Spinal cord (tissue), 4 donors: Measurements from ENCODE around the gene RRP15. TPM values are rescaled to one million over a fixed set of nuclear protein-coding genes. Genes with fewer than 3 reads are reported as not detected.

ENCODE experiments used
- polyA plus RNA-seq, 2 donors: library from polyadenylated mRNA; unstranded; fragments of 120-200 nt; gene quantifications; one replicate each; pipeline ENCODE4 v1.2.1, GENCODE V29; 2013; ENCODE audit not compliant: insufficient read length in 2 of 2
- small RNA-seq: library from RNA; depleted of rRNA; stranded (forward); fragments of <200 nt; gene quantifications from one replicate; pipeline ENCODE3, GENCODE V24; 2014; ENCODE audit warnings: low replicate concordance
- total RNA-seq, 2 donors: library from RNA; depleted of rRNA in 1 of 2; stranded (reverse); fragments of 120-200 nt in 1 of 2; fragments of >200 nt in 1 of 2; gene quantifications; one replicate each; pipeline versions ENCODE4 v1.2.3 to v1.2.4, GENCODE V29; 2013 to 2014

RRP15 gene
- total and polyA plus RNA-seq, 4 donors: 10.3 to 15.5 (median 14.0) TPM

Small RNA genes lying within 50 kb of the gene (small RNA-seq; reads per million reads assigned to genes)
- not detected for gene AC096638.1

Other genes with a start within 250 kb of the RRP15 start
- gene TGFB2, start 60.0 kb downstream of the RRP15 start, total RNA-seq: 10 to 100 TPM; 38.6 to 44.1 TPM
- 10 to 100 TPM; 30.7 to 31.9 TPM for gene TGFB2, start 60.0 kb downstream of the RRP15 start, polyA plus RNA-seq